Colon (tissue), 2 donors: ENCODE data around the gene CRYBG3.

Experiments used
- FAIRE-seq: peaks from 2 replicates; lab custom pipeline; 2012; peaks lifted over from hg19 to GRCh38; lab: Jason Lieb, UNC
- donor health status: control.
- donor health status: control.

CRYBG3 gene

GRCh38 chr3:97948351-97949109 is 126.7 kb downstream of the CRYBG3 start:
- FAIRE-seq: no peak

DNA sequence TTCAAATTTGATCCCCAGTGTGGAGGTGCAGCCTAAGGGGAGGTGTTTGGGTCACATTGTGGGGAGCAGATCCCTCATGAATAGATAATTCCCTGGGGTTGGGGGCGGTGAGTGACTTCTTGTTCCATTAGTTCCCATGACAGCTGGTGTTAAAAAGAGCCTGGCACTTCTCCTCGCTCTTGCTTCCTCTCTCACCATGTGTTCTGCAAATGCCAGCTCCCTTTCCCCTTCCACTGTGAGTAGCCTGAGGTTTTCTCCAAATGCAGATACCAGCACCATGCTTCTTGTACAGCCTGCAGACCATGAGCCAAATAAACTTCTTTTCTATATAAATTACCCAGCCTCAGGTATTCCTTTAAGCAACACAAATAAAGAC is 127.3 kb downstream of the CRYBG3 start:
- FAIRE-seq: no peak

DNA sequence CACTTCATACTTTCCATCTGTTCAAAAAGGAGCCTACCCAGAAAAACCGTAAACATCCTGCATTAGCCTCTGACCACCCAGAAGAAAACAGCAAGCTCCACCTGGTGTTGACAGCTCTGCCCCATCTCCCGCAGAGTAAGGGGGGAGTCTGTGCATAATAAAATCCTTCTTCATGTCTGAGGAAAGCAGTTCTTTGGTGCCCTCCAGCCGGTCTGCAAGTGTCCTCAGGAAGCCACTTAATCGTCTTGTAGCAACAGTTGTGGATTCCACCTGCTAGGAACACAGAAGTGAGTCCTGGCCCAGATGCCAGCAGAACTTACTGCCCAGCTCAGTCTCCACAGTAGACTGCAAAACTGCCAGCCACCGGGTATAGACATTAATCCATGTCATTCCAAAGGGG is 127.9 kb downstream of the CRYBG3 start:
- no peak for FAIRE-seq

DNA sequence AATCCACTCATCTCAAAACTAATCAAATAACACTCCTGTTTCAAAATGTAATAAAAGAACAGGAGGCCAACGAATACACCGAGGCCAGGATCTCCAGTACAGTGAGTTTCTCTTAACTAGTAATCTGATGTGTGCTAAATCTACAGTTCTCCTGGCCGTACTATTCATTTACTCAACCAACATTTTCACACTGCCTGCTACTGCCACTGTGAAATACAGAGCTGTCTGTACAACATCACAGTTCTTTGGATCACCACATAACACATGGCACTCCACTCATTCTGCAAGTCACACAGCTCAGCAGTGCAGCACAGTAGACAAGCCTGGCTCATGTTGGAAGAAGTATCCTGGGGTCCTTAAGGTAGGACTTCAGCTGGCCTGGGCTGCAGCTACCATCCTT is 128.5 kb downstream of the CRYBG3 start:
- FAIRE-seq: no peak

- FAIRE-seq: no peak
These were observed 130.5 kb downstream of the CRYBG3 start for GRCh38 chr3:97952280-97952679.

- no peak for FAIRE-seq
These were observed 131.1 kb downstream of the CRYBG3 start for GRCh38 chr3:97952872-97953271.

DNA sequence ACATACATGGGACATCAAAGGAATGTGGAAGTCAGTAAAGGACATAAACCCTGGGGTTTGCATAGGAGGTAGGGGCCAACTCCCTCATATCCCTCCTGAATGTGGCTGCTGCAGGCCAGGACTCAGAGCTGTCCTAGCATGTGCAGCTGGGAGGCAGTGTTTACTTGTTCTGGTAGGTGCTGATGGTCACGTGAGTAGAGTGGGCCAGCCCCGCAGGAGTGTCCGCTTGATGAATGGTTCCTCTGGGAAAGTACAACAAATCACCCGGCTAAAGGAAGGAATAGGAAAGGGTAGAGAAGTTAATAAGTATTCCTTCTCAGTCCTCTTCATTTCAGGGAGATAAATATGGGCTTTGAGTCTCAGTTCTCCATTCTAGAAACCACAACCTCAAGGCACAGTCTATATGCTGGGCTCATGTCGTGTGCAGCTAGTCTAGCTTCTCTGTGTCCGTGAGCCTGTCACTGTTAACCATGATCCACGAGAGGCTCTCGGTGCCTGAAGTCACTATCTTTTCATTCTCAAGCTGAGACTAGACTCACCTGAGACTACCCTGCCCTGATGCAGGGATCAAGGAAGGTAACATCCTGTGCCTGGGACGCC is 132.5 kb downstream of the CRYBG3 start:
- FAIRE-seq: no peak

DNA sequence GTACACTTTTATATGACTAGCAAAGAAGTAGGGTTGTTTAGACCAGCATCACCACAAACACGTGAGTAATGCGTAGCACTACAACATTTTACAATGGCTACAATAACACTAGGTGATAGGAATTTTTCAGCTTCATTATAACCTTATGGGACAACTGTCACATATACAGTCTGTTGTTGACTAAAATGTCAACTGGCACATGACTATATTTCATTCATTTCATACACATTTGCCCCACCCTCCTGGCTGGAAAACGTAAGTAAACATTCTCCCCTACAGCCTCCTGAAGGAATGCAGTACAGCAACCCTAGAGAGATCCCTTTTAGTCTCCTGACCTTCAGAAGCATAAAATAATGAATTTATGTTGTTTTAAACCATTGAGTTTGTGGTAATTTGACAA is 134.2 kb downstream of the CRYBG3 start:
- no peak for FAIRE-seq

GRCh38 chr3:97957617-97958311 is 136.0 kb downstream of the CRYBG3 start:
- FAIRE-seq: no peak

GRCh38 chr3:97958396-97958795 is 136.6 kb downstream of the CRYBG3 start:
- no peak for FAIRE-seq

- FAIRE-seq: no peak
These were observed 137.0 kb downstream of the CRYBG3 start for GRCh38 chr3:97958796-97959195.

DNA sequence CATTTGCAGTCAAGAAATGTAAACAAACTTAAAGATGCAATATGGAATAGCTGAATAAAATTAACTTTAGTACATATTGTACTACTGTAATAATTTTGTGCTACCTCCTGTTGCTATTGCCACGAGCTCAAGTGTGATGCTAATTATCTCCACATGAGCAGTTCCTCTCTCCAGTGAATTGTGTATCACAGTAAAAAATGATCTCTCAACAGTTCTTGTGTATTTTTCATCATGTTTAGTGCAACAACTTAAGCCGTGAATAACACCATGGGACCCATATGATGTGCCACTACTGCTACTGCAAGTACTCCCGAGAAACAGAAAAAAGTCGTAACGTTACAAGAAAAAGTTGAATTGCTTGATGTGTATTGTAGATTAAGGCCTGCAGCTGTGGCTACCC is 138.1 kb downstream of the CRYBG3 start:
- FAIRE-seq: no peak

GRCh38 chr3:97960551-97960950 is 138.7 kb downstream of the CRYBG3 start:
- FAIRE-seq: no peak

- no peak for FAIRE-seq
These were observed 139.4 kb downstream of the CRYBG3 start for GRCh38 chr3:97960993-97961766.

DNA sequence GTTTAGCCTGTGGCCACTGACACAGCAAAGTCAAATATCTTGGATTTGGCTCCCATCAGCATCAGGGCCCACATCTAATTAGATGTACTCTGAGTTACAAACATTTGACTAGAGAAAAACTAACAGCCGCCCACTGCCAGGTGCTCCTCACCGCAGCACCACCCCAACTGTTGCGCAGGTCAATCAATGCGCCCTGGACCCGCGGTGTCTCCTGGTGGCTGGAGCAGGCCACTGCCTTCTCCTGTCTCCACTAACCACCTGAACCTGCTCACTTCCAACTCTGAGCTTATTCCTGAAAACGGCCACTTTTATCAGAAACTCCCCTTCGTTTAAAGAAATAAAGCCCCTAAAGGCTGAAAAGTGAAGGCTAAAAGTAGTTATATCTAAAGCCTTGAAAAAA is 146.2 kb downstream of the CRYBG3 start:
- FAIRE-seq: no peak

GRCh38 chr3:97968376-97968775 is 146.6 kb downstream of the CRYBG3 start:
- FAIRE-seq: no peak

DNA sequence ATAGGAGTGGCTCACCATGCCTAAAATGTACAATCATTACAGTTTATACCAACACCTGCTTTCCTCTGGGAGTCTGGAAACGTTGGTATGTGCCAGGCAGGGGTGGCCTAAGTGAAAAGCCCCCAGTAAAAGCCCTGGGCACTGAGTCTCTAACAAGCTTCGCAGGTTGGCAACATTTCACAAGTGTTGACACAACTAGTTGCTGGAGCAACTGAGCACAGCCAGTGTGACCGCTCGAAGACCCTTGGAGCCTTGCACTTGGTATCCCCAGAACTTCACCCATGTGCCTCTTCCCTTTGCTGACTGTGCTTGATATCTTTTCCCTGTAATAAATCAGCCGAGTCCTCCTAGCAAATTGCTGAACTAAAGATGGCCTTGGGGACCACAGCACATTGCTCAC is 147.7 kb downstream of the CRYBG3 start:
- FAIRE-seq: no peak

DNA sequence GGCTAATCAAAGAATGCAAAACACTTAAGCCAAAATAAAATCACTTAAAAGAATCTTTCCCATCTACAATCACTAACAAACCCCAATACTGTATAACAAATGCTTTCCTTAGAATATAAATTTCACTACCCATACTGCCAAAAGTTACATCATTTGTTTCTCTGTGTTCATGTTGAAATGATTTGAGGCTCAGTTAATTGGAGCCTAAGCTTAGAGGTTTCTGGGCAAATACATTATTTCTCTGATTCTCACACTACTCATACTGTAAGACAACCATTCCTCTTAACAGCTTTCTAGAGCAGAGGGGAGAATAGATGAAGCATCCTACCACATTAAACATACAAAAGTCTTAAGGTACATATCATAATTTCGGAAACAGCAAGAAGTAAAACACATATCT is 148.3 kb downstream of the CRYBG3 start:
- FAIRE-seq: no peak

GRCh38 chr3:97970956-97971620 is 149.3 kb downstream of the CRYBG3 start:
- no peak for FAIRE-seq

DNA sequence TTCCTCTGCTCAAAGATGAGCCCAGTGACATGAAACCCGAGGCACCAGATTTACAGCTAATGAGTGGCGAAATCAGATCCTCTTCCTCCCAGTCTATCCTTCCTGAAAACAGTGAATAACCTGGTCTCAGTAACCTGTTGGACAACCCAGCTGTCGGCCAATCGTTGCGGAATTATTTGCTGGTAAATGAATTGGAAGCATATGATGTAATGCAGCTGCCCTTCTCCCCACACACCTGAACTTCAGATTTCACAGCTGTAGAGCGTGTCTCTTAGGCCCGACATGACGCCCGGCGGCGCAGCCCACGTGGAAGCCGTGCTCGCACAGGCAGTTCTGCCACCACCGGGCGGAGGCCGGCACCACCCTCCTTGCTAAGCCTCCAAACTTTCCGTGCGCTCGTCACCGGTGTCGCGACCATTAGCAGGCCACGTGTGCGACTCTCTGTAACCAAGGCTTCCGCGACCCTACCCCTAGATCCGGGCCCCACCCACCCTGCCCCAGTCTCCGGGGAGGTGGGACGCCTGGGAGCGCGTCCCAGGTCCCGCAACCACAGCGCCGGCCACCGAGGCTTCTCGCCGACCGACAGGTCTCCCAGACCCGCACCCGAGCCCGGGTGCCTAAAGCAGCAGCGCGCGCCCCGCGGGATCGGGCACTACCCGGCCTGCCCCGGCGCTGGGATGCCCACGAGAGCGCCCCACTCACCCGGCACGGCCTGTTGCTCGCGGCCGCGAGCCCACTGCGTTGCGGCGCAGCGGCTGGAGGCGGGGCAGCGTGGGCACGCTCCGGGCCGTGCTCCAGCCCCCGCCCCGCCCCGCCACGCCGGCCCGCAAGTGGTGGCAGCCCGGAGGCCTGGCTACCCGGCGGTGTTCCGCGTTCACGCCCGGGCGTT is 150.1 kb downstream of the CRYBG3 start, which contains the start of gene RIOX2:
Gene RIOX2 (minus strand): TSS at position 753 of the 889 bp plus-strand sequence. CDS start 4,838 bp downstream, outside the sequence.
- FAIRE-seq: no peak

- no peak for FAIRE-seq
These were observed 151.2 kb downstream of the CRYBG3 start for GRCh38 chr3:97972976-97973375.
